Erythroblast (primary cell): ENCODE results near the gene PPP1R13B.

Source experiments
- GATA1 ChIP-seq: IDR thresholded peaks from 2 replicates; pipeline ENCODE4 v1.6.1; 2011; ENCODE audit warnings: low read depth, mild to moderate bottlenecking, control low read depth, low read length, moderate library complexity
- POLR2A ChIP-seq: IDR thresholded peaks from 2 replicates; pipeline ENCODE4 v1.6.1; 2011; ENCODE audit warnings: mild to moderate bottlenecking, low read length

DNA sequence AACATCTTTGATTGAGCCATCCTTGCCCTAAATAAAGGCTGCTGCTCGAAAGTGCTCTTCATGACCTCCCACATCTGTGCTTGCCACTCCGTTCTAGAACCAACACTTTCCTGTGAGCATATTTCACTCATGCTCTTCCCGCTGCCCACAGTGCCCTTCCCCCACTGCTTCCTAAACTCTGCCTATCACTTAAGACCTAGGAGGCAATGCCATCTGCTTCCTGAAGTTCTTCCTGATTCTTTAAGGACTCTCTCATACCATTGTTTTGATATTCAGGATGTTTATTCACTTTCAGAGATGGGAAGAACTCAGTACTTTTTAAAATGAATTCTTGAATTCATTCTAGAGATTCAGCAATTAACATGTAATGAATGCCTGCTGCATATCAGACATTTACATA, 81.8 kb downstream of the PPP1R13B start:
- TF ChIP-seq POLR2A (no peak), GATA1 (no peak)
